Right lobe of liver (tissue), 4 donors: ENCODE results near the gene NFIL3.

ENCODE experiments used
- CTCF ChIP-seq, 4 donors: fragments of 200-600 bp in 3 of 4; fragments of 450-650 bp in 1 of 4; IDR thresholded peaks; one replicate each; pipeline versions ENCODE4 v1.5.1 to v1.8.0; 2016 to 2022; ENCODE audit warnings: antibody characterized with exemption in 4 of 4, mild to moderate bottlenecking in 2 of 4
- POLR2A ChIP-seq: fragments of 450-650 bp; IDR thresholded peaks from one replicate; pipeline ENCODE4 v1.6.1; 2017; ENCODE audit warnings: antibody characterized with exemption, mild to moderate bottlenecking
- donor health status: DM: no; HTN: no; CAD: no.
- donor health status: DM: no; HTN: no; CAD: no.
- donor health status: DM: no; HTN: yes; CAD: no.

GRCh38 chr9:91428436-91428835, 4.8 kb upstream of the NFIL3 start:
- TF ChIP-seq CTCF (IDR thresholded peaks at IDR 0.05) (no peak), POLR2A (no peak)
